H4 (cell line): ENCODE data around the gene SH2D3C. TPM values are rescaled to one million over a fixed set of nuclear protein-coding genes. Genes with fewer than 3 reads are reported as not detected.

Experiments used
- DNase-seq: peaks from one replicate; pipeline ENCODE4 v3.0.0-alpha.2; 2015; ENCODE audit warnings: low spot score
- total RNA-seq: library from RNA; depleted of rRNA; stranded (reverse); fragments of >200 nt; shearing (Covaris generic); gene quantifications from 2 replicates; pipeline ENCODE4 v1.2.3, GENCODE V29; 2014

SH2D3C gene
- total RNA-seq, 1 experiment from 2014 or later, result 0.12 TPM

DNA sequence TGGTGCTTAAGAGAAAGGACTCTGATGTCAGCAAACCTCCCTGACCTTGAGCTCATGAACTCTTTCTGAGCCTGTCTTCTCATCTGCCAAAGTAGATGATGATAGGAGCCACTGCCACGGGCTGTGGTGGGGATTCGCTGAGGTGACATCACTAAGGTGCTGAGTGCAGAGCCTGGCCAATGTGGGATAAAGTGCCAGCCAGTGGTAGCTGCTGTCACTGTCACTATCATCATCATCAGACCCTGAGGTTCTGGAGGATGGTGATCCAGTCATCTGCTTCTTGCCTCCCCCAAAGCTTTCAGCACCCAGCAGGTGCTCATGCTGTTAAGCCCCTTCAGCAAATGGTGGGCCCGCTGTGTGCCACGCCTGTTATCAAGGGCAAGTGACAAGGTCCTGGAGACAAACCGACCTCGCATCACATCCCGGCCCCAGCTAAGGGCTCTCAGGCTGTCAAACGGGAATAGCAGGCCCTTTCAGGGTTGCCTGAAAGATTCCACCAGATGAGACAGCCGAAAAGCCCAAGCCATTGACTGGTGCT, 30.6 kb upstream of the SH2D3C start:
- no peak for DNase-seq

- DNase-seq, result no peak
These were observed 30.0 kb upstream of the SH2D3C start for GRCh38 chr9:127808347-127809001.

GRCh38 chr9:127806871-127807270, 28.4 kb upstream of the SH2D3C start:
- DNase-seq, result no peak

GRCh38 chr9:127805620-127806019, 27.2 kb upstream of the SH2D3C start:
- no peak for DNase-seq

- no peak for DNase-seq
These were observed 25.3 kb upstream of the SH2D3C start for GRCh38 chr9:127803507-127804352.

GRCh38 chr9:127802576-127803443, 24.3 kb upstream of the SH2D3C start, which contains the start of gene FPGS:
Gene FPGS (plus strand): TSS chr9:127802882. CDS start chr9:127802925, 43 bp downstream.
- peak; percentile 72 for DNase-seq

DNA sequence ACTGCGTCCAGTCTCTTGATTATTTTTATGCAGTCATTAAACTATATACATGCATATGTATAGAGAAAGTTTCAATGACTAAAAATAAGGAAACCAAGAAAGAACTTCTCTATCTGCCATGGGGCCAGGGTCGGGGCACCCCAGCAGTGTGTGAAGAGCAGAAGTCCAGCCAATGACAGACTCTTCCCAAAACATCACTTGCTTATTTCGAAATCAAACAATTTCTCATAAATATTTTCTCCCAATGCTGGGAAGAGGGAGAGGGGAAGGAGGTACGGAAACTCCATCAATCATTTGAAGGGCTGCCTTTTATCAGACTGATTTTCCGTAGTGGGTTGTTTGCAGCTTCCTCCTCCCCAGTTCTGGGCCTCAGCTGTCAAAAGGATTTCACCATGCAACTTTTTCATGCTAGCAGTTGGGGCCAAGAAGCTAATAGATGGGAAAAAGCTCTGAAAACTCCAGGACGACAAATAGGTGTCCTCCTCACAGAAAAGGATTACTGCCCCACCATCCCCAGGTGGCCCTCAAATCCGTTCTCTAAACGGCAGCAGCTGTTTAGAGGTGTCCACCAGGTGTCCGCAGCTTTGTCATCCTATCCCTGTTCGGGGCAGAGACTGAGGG, 23.6 kb upstream of the SH2D3C start:
- DNase-seq, result no peak

- peak; percentile 70 for DNase-seq
These were observed 18.4 kb upstream of the SH2D3C start for GRCh38 chr9:127796852-127797370.

DNA sequence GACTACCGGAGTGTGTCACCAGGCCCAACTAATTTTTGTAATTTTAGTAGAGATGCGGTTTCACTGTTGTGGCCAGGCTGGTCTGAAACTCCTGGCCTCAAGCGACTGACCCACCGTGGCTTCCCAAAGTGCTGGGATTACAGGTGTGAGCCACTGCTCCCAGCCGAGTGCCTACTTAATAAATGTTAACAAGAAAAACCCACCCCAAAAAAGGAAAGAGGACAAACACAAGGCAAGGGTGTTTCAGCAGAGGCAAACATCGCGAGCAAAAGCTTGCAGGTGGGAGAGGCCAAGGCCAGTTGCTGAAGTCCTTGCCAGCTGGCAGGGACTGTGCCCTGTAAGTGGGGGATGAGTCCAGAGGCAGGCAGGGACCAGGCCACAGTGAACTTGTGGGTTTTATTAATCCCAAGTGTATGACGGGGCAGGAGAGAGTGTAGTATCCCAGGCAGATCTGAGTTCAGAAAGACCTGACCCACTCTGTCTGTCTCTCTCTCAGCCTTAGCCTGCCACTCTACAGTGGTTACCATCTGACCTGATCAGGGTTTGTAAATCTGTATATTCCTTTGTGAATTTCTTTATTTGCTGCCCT, 17.9 kb upstream of the SH2D3C start:
- DNase-seq, result peak; percentile 44

DNA sequence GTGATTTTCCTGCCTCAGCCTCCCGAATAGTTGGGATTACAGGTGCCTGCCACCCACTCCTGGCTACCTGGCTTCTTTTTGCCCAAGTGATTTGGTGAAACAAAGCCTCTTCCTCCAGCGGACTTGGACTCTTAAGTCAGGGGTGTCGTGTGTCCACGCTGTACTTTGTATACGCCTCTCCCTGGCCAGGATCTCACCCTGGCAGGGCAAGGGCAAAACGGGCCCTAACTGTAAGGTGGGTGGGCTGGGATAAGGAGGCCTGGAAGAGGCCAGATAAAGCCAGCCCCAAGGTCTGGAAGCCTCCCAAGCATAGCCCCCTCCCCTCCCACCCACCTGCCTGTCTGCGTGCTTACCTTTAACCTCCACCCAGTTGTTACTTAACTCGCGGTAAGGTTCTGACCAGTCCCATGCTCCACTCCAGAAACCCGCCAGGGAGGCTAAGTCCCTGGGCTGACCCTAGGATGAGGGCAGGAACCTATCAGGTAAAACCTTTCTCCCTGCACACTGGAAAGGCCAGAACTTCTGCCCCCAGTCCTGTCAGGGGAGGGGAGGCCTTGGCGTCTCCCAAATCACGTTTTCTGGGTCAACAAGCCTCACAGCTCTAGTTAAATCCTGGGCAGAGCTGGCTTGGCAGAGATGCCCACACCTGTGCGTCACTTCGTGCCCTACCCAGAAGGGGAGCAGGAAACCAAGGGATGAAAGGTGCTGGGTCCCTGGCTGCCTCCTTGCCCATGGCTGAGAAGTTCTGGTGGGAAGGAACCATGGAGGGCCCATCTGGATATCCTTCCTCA, 15.7 kb upstream of the SH2D3C start:
- no peak for DNase-seq

DNA sequence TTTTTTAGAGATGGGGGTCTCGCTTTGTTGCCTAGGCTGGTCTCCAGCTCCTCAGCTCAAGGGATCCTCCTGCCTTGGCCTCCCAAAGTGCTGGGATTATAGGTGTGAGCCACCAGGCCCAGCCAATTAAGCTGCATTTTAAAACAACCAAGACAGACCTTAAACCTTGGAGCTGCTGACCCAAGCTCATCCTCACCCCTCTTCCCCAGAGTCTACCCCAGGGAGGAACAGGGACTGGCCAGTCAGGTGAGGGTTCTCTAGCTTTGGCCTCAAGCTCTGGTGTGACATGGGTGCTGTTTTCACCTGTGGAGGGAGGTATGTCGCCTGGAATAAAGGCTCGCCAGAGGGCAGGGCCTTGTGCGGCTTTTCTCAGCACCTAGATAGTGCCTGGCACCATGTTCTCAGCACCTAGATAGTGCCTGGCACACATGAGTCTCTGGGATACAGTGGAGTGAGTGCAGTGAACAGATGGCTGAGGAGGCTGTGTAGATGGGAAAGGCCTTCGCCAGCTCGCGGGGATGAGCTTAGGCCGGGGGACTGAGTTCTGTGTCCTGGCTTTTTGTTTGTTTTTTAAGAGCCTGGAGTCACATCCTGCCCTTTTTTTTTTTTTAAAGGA, 14.7 kb upstream of the SH2D3C start:
- no peak for DNase-seq

- DNase-seq, result no peak
These were observed 14.1 kb upstream of the SH2D3C start for GRCh38 chr9:127792417-127793031.

GRCh38 chr9:127791085-127791484, 12.6 kb upstream of the SH2D3C start:
- no peak for DNase-seq

DNA sequence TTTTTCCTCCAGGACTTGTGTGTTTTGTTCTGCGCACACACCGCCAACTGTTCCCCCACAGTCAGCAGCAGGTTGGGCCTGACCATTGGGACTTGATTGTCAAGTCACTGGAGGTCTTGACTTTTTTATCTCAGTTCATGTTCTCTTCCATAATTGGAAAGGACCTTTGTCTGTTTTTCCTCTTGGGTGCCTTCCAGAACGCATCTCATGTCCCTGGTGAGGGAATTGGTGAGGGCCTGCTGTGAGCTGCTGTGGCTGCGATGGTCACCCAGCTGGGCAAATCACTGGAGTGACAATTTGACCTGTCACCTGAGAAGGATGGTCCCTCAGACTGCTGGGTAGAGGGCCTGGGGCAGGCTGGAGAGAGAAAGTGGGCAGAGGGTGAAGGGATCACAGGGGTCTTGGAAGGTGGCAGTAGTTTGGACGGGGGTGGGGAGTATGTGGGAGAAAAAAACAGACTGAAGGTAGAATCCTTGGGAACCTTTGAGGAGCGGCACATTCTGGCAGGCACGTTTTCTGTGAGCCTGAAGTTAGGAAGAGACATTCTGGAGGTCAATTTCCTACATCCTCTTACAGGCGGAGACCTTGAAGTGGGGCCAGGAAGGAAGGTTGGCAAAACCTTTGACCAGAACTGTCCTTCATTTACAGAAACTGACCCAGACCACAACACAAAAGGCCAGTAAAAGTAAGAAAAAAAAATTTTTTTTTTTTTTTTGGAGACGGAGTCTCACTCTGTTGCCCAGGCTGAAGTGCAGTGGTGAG, 11.8 kb upstream of the SH2D3C start:
- DNase-seq, result no peak

DNA sequence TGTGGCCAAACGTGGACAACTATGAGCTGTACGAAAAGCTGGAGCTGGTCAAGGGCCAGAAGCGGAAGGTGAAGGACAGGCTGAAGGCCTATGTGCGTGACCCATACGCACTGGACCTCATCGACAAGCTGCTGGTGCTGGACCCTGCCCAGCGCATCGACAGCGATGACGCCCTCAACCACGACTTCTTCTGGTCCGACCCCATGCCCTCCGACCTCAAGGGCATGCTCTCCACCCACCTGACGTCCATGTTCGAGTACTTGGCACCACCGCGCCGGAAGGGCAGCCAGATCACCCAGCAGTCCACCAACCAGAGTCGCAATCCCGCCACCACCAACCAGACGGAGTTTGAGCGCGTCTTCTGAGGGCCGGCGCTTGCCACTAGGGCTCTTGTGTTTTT, 10.7 kb upstream of the SH2D3C start:
- no peak for DNase-seq

DNA sequence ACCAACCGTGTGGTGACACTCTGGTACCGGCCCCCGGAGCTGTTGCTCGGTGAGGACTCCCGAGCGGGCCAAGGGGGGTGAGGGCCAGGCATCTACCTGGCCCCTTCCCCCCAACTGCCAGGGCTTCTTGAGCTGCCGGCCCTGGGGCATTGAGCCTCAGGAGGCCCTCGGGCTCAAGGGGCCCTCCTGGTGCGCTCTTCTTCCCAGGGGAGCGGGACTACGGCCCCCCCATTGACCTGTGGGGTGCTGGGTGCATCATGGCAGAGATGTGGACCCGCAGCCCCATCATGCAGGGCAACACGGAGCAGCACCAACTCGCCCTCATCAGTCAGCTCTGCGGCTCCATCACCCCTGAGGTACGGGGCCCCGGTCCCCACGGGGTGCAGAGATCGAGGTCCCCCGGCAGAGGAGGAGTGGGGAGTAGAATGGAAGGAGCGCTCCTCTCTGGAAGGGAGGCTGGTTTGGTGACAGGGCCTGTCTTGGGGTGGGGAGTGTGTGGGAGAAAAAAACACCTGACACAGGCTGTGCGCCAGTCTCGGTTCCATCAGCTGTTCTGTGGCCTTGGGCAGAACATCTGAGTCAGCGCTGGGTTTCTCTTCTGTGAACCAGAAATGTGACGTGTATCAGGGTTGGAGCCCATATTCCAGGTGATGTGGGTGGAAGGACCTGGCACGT, 10.0 kb upstream of the SH2D3C start:
- DNase-seq, result no peak

GRCh38 chr9:127786773-127787104, 8.3 kb upstream of the SH2D3C start:
- no peak for DNase-seq
